KMS-11 (cell line): ENCODE results near the gene ZRSR2.

Source experiments
- H2AFZ ChIP-seq: fragments of 200-600 bp; sonication (generic); 2 replicates; pipeline ENCODE4 v1.6.1; 2016; ENCODE audit warnings: antibody characterized with exemption, mixed run types, low read depth
- H3K27ac ChIP-seq: fragments of 200-600 bp; sonication (generic); 2 replicates; pipeline ENCODE4 v1.6.1; 2016; ENCODE audit warnings: mild to moderate bottlenecking, mixed run types
- H3K27me3 ChIP-seq: fragments of 200-600 bp; sonication (generic); 2 replicates; pipeline ENCODE4 v1.6.1; 2017; ENCODE audit warnings: mild to moderate bottlenecking, low read depth, mixed run types, moderate library complexity; ENCODE audit not compliant: insufficient read depth
- H3K36me3 ChIP-seq: fragments of 200-600 bp; sonication (generic); 2 replicates; pipeline ENCODE4 v1.6.1; 2017; ENCODE audit warnings: mild to moderate bottlenecking, mixed run types; ENCODE audit not compliant: insufficient read depth
- H3K4me1 ChIP-seq: fragments of 200-600 bp; sonication (generic); 2 replicates; pipeline ENCODE4 v1.6.1; 2016; ENCODE audit warnings: mild to moderate bottlenecking, low read depth, mixed run types; ENCODE audit not compliant: poor library complexity, severe bottlenecking
- H3K4me2 ChIP-seq: fragments of 200-600 bp; sonication (generic); 2 replicates; pipeline ENCODE4 v1.7.0; 2016; ENCODE audit warnings: mild to moderate bottlenecking, mixed run types
- H3K4me3 ChIP-seq: fragments of 200-600 bp; sonication (generic); IDR thresholded peaks from 2 replicates; pipeline ENCODE4 v1.6.1; 2017; ENCODE audit warnings: low read depth, low read length, mixed read lengths; ENCODE audit not compliant: insufficient read depth
- H3K79me2 ChIP-seq: fragments of 200-600 bp; sonication (generic); 2 replicates; pipeline ENCODE4 v1.6.1; 2016; ENCODE audit warnings: low read depth, mixed run types; ENCODE audit not compliant: insufficient read depth
- H3K9ac ChIP-seq: fragments of 200-600 bp; sonication (generic); 2 replicates; pipeline ENCODE4 v1.6.1; 2016; ENCODE audit warnings: mild to moderate bottlenecking, mixed run types
- H4K20me1 ChIP-seq: fragments of 200-600 bp; sonication (generic); 2 replicates; pipeline ENCODE4 v1.6.1; 2016; ENCODE audit warnings: mild to moderate bottlenecking, mixed run types; ENCODE audit not compliant: insufficient read depth
- CTCF ChIP-seq: fragments of 200-600 bp; sonication (generic); conservative IDR thresholded peaks from 2 replicates; pipeline ENCODE4 v1.6.1; 2017; ENCODE audit warnings: low read depth, mild to moderate bottlenecking, antibody characterized with exemption, low read length, moderate library complexity, mixed read lengths

Gene ZRSR2

GRCh38 chrX:15849555-15849954 lies 59.3 kb downstream of the ZRSR2 start:
- H3K4me3 ChIP-seq, result no peak overlapping the region

GRCh38 chrX:15853586-15854079 lies 63.3 kb downstream of the ZRSR2 start:
- H3K9ac ChIP-seq, result peak overlapping the region; percentile 71; the same call in 1 of the 2 replicates
- peak overlapping the region; percentile 29 for H2AFZ ChIP-seq
- H4K20me1 ChIP-seq, result no peaks in the 10 kb centered on the region

More at GRCh38 chrX:15849555-15849954, 59.3 kb downstream of the ZRSR2 start:
- Histone ChIP-seq H3K36me3 (no peaks in the 10 kb centered on the region), H3K4me1 (peaks cover 43% of the 10 kb centered on the region), H3K4me2 (peak overlapping the region; percentile 72; the same call in 1 of the 2 replicates), H3K27me3 (no peaks in the 10 kb centered on the region), H3K79me2 (no peaks in the 10 kb centered on the region), H4K20me1 (no peaks in the 10 kb centered on the region), H3K27ac (no peak overlapping the region; the same call in 1 of the 2 replicates), H2AFZ (no peak overlapping the region), H3K9ac (no peak overlapping the region)
- TF ChIP-seq CTCF, result no peak

GRCh38 chrX:15854080-15854655 lies 63.9 kb downstream of the ZRSR2 start:
- TF ChIP-seq CTCF, result no peak; the same call in 1 of the 2 replicates
- Histone ChIP-seq H3K27ac (peak overlapping the region; percentile 50), H3K4me2 (peak overlapping the region; percentile 41), H3K4me3 (no peak overlapping the region), H3K79me2 (no peaks in the 10 kb centered on the region), H4K20me1 (no peaks in the 10 kb centered on the region), H3K27me3 (no peaks in the 10 kb centered on the region), H3K36me3 (no peaks in the 10 kb centered on the region), H3K9ac (peak overlapping the region; percentile 71), H2AFZ (peak overlapping the region; percentile 29), H3K4me1 (peaks cover 30% of the 10 kb centered on the region)

More at GRCh38 chrX:15853586-15854079, 63.3 kb downstream of the ZRSR2 start:
- Histone ChIP-seq H3K4me1 (peaks cover 36% of the 10 kb centered on the region), H3K36me3 (no peaks in the 10 kb centered on the region), H3K27ac (peak overlapping the region; percentile 50), H3K4me3 (no peak overlapping the region), H3K27me3 (no peaks in the 10 kb centered on the region), H3K4me2 (peak overlapping the region; percentile 41), H3K79me2 (no peaks in the 10 kb centered on the region)
- no peak for TF ChIP-seq CTCF

GRCh38 chrX:15854712-15855567 lies 64.7 kb downstream of the ZRSR2 start, which contains the start of gene AP1S2:
AP1S2 (minus strand) TSS chrX:15854813; CDS start chrX:15852524, 2,289 bp downstream.
- Histone ChIP-seq H3K79me2 (no peaks in the 10 kb centered on the region), H3K4me1 (peaks cover 23% of the 10 kb centered on the region), H3K27me3 (no peaks in the 10 kb centered on the region), H3K9ac (peak within 1 kb of the TSS; percentile 71), H3K4me2 (peak within 1 kb of the TSS; percentile 95), H4K20me1 (no peaks in the 10 kb centered on the region), H2AFZ (peak within 1 kb of the TSS; percentile 86), H3K27ac (peak within 1 kb of the TSS; percentile 73), H3K36me3 (no peaks in the 10 kb centered on the region), H3K4me3 (no peak within 1 kb of the TSS)
- no peak for TF ChIP-seq CTCF
